H1 (cell line): ENCODE results near the gene TAOK1. TPM values are rescaled to one million over a fixed set of nuclear protein-coding genes. Genes with fewer than 3 reads are reported as not detected.

Source experiments
- CBX8 ChIP-seq: fragments of 300-800, 300-1000 bp; sonication (generic); IDR thresholded peaks from 2 replicates; pipeline ENCODE4 v1.7.1; 2016; ENCODE audit warnings: low read depth, low read length, borderline replicate concordance
- NRF1 ChIP-seq: IDR thresholded peaks from 2 replicates; pipeline ENCODE4 v1.6.1; 2011; ENCODE audit warnings: mild to moderate bottlenecking, low read depth, low read length, improper control_type of control experiment
- RAD21 ChIP-seq, 2 experiments: IDR thresholded peaks in 1 of 2; conservative IDR thresholded peaks in 1 of 2; 2 replicates each; pipeline ENCODE4 v1.6.1; 2011; ENCODE audit warnings: low read depth in 2 of 2, low read length in 2 of 2, improper control_type of control experiment in 1 of 2, inconsistent platforms in 1 of 2, mild to moderate bottlenecking in 1 of 2, moderate library complexity in 1 of 2
- TAF1 ChIP-seq: IDR thresholded peaks from 2 replicates; pipeline ENCODE4 v1.6.1; 2011; ENCODE audit warnings: mild to moderate bottlenecking, low read depth, low read length
- polyA plus RNA-seq, 7 experiments: library from polyadenylated mRNA; depleted of rRNA in 3 of 7; stranded (reverse) in 5 of 7; unstranded in 2 of 7; fragments of >200 nt in 5 of 7; fragments of 200-250 nt in 2 of 7; gene quantifications; 1 replicate in 5 of 7; 2 replicates in 1 of 7; 4 replicates in 1 of 7; pipeline versions ENCODE4 v1.2.1 to v1.2.3, GENCODE V29; 2011 to 2013; ENCODE audit warnings: missing spikeins in 2 of 7, mixed read lengths in 2 of 7
- total RNA-seq: library from RNA; stranded (reverse); fragmentation: NEBNext Ultra II Directional; extraction: Animal tissue kit (Norgen Biotek cat#: 25700); gene quantifications from 2 replicates; pipeline ENCODE4 v1.2.1, GENCODE V29; 2021

The TAOK1 gene
- total and polyA plus RNA-seq, 2 of the 8 experiments (the other 6 are each of a cell fraction or from before 2014, with no cell fraction given), result 12.2 to 90.6 TPM

DNA sequence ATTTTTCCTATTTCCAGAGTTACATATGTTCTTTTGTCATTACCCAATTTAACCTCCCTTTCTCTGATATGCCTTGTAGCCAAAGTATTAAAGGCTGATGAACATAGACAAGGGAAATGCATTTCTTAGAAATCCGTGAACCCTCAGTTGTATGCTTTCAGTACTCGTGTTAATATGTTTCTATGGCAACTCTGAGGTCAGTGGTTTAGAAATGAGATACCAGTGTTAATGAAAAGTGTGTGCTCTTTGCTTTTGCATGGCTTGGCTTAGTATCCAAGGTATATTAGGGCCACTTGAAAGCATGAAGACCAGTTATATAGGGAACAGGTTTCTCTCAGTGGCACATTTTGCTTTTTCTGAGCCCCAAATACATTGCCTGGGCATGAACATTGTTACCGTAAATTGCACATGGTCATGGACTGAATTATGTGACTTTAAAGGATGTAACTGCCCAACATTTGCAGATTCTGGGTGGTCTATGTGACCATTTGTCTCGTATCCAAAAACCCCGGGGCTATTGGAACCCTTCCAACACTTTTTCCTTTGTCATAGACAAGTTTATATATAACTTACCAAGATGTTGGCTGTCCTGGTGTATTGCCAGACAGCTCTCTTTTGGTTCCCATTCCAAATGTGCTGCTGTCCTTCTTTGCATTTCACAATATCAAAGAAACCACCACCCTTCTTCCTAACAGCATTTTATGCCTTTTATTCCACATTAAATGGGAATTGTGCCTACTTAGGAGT lies 159.2 kb downstream of the TAOK1 start (continued):
- TF ChIP-seq RAD21 (IDR thresholded peaks at IDR 0.05 in 1 of 2, conservative IDR thresholded peaks at IDR 0.05 in 1 of 2; ENCODE audit: low read depth in 2 of 2, low read length in 2 of 2) (no peak), TAF1 (no peak), CBX8 (no peak), NRF1 (no peak)
